GM19438 (cell line): Measurements from ENCODE around the gene SBNO1.
"Not testable (repeated sequence)": the region's sequence is repeated elsewhere in the genome, so short reads cannot be mapped to it uniquely, and the experiment has no call there.

ENCODE experiments used
- ATAC-seq: cut with Tn5 transposase; IDR thresholded peaks from one replicate; pipeline ENCODE4 v1.9.1; 2021; ENCODE audit warnings: low read depth; ENCODE audit not compliant: unreplicated experiment

The SBNO1 gene

GRCh38 chr12:123389560-123390351 is 25.1 kb upstream of the SBNO1 start:
- no peak for ATAC-seq

- no peak for ATAC-seq
Observed at GRCh38 chr12:123388951-123389559, 24.4 kb upstream of the SBNO1 start.

- ATAC-seq = no peak
Observed at GRCh38 chr12:123388177-123388950, 23.7 kb upstream of the SBNO1 start.

- ATAC-seq = no peak
Observed at GRCh38 chr12:123387508-123388176, 23.0 kb upstream of the SBNO1 start.

GRCh38 chr12:123385536-123385935 is 20.9 kb upstream of the SBNO1 start:
- ATAC-seq = not testable (repeated sequence)

- no peak for ATAC-seq
Observed at GRCh38 chr12:123384994-123385376, 20.3 kb upstream of the SBNO1 start.

GRCh38 chr12:123384318-123384993 is 19.8 kb upstream of the SBNO1 start:
- ATAC-seq = no peak

- no peak for ATAC-seq
Observed at GRCh38 chr12:123382684-123383083, 18.0 kb upstream of the SBNO1 start.

GRCh38 chr12:123379391-123379790 is 14.7 kb upstream of the SBNO1 start:
- ATAC-seq = no peak

GRCh38 chr12:123372415-123372814 is 7.8 kb upstream of the SBNO1 start:
- not testable (repeated sequence) for ATAC-seq

- not testable (repeated sequence) for ATAC-seq
Observed at GRCh38 chr12:123371667-123372368, 7.2 kb upstream of the SBNO1 start.

GRCh38 chr12:123369229-123369628 is 4.6 kb upstream of the SBNO1 start:
- ATAC-seq = no peak

GRCh38 chr12:123368431-123368830 is 3.8 kb upstream of the SBNO1 start:
- ATAC-seq = not testable (repeated sequence)

GRCh38 chr12:123367511-123367910 is 2.9 kb upstream of the SBNO1 start:
- ATAC-seq = no peak

GRCh38 chr12:123365025-123365917 is 624 bp upstream of the SBNO1 start:
- peak; percentile 63 for ATAC-seq

- peak; percentile 5 for ATAC-seq
Observed at GRCh38 chr12:123363740-123364531, 711 bp downstream of the SBNO1 start.

- ATAC-seq = no peak
Observed at GRCh38 chr12:123363390-123363739, 1.3 kb downstream of the SBNO1 start.

GRCh38 chr12:123358035-123358434 is 6.6 kb downstream of the SBNO1 start:
- ATAC-seq = no peak
